ENCODE data around the gene KATNAL2.
A peak's percentile ranks its signal among the peaks of the same experiment; 100 is the strongest.

GRCh38 chr18:47050468-47050867, 133.1 kb downstream of the KATNAL2 start:
- TF ChIP-seq CTCF (IDR thresholded peaks at IDR 0.05) (peak; percentile 19 to 26 (median 22)), POLR2A (IDR thresholded peaks at IDR 0.05) (no peak)
